ENCODE results near the gene EGLN2.
A peak's percentile ranks its signal among the peaks of the same experiment; 100 is the strongest.
"Not testable (repeated sequence)": the region's sequence is repeated elsewhere in the genome, so short reads cannot be mapped to it uniquely, and the experiment has no call there.

EGLN2 gene

GRCh38 chr19:40776932-40777644, 21.9 kb upstream of the EGLN2 start:
- peak; percentile 86 for DNase-seq

- DNase-seq, result no peak
These were observed 21.4 kb upstream of the EGLN2 start for GRCh38 chr19:40777645-40777936.

- peak; percentile 98 for DNase-seq
These were observed 20.9 kb upstream of the EGLN2 start, which contains the start of gene RAB4B for GRCh38 chr19:40777937-40778705. Gene RAB4B (plus strand): TSS chr19:40778247. CDS start chr19:40778376, 129 bp downstream.

- DNase-seq, result no peak
These were observed 20.2 kb upstream of the EGLN2 start for GRCh38 chr19:40778706-40779284.

GRCh38 chr19:40780582-40780981, 18.4 kb upstream of the EGLN2 start:
- DNase-seq, result no peak

- no peak for DNase-seq
These were observed 17.9 kb upstream of the EGLN2 start for GRCh38 chr19:40781140-40781539.

- no peak for DNase-seq
These were observed 15.3 kb upstream of the EGLN2 start for GRCh38 chr19:40783711-40784110.

GRCh38 chr19:40784146-40784545, 14.8 kb upstream of the EGLN2 start:
- not testable (repeated sequence) for DNase-seq

GRCh38 chr19:40785526-40785925, 13.5 kb upstream of the EGLN2 start:
- no peak for DNase-seq

- no peak for DNase-seq
These were observed 12.6 kb upstream of the EGLN2 start for GRCh38 chr19:40786060-40787037.

GRCh38 chr19:40791349-40791748, 7.6 kb upstream of the EGLN2 start:
- no peak for DNase-seq

- no peak for DNase-seq
These were observed 7.0 kb upstream of the EGLN2 start for GRCh38 chr19:40791996-40792395.

GRCh38 chr19:40797166-40797962, 1.6 kb upstream of the EGLN2 start:
- DNase-seq, result no peak

GRCh38 chr19:40797963-40798682, 868 bp upstream of the EGLN2 start:
- DNase-seq, result peak; percentile 68

- peak; percentile 10 for DNase-seq
These were observed 757 bp downstream of the EGLN2 start for GRCh38 chr19:40799558-40800338.

GRCh38 chr19:40800339-40800996, 1.5 kb downstream of the EGLN2 start:
- DNase-seq, result no peak

GRCh38 chr19:40800997-40801377, 2.0 kb downstream of the EGLN2 start:
- DNase-seq, result no peak

- DNase-seq, result no peak
These were observed 2.7 kb downstream of the EGLN2 start for GRCh38 chr19:40801426-40802299.

Measured in RPMI8226 (cell line).